ENCODE measurements around the gene XRN2. TPM values are rescaled to one million over a fixed set of nuclear protein-coding genes. Genes with fewer than 3 reads are reported as not detected.

Gene XRN2
- total and polyA plus RNA-seq, 4 donors: 48.5 to 67.1 (median 56.9) TPM

GRCh38 chr20:21390768-21391167, 87.6 kb downstream of the XRN2 start:
- peaks cover 52% of the 10 kb centered on the region for H3K27me3 ChIP-seq (ENCODE audit: control insufficient read depth, insufficient read depth, low read length)
- H3K4me1 ChIP-seq (ENCODE audit: control insufficient read depth, insufficient read depth, low read length): peaks cover 11% of the 10 kb centered on the region
- DNase-seq (ENCODE audit: low read depth in 4 of 6, low spot score in 6 of 6): no peak
- no peaks in the 10 kb centered on the region for H3K9me3 ChIP-seq (ENCODE audit: control insufficient read depth, insufficient read depth, low read length)
- no peak overlapping the region for H3K4me3 ChIP-seq (ENCODE audit: low read depth, low read length)
- no peaks in the 10 kb centered on the region for H3K36me3 ChIP-seq (ENCODE audit: control insufficient read depth, insufficient read depth, low read length)
- WGBS (ENCODE audit: insufficient coverage): 90% methylated on average over 5 of the region's 7 CpGs
- H3K27ac ChIP-seq (ENCODE audit: low read depth, low read length): no peak overlapping the region

DNA sequence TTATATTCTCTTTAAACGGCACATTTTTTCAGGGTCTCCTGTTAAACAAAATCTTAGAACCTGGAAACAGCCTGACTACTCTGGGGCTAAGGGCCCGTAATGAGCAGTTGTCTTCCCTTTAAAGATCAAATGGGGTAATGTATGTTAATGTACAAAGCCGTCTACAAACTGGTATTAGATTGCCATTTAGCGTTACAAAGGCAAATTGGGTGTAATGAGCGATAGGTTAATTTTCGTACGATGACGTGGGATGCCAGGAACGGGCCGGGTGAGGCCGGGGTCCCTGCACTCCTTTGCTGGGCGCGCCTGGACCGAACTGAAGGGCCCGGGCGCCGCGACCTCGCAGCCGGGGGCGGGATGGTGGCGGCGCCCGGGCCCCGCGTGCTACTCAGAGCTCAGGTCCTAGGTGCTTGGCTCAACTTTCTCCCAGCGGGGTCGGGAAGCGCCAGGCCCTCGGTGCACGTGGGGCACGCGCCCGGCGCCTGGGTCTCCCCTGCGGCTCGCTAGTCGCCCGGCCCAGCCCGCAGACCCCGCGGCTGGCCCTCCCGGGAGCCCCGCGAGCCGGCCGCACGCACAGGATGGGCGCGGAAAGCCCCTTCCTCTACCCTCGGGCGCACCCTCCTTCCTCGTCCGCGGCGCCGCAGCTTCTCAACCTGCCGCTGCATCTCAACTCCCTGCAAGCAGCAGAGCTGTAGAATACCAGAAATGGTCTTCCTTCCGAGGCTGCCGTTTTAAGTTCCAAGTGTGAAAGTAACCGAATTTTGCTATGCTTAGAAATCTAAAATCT, 88.2 kb downstream of the XRN2 start:
- 13% methylated on average over 61 of the region's 61 CpGs for WGBS (ENCODE audit: insufficient coverage)
- Histone ChIP-seq H3K4me1 (ENCODE audit: control insufficient read depth, insufficient read depth, low read length) (peaks cover 11% of the 10 kb centered on the region), H3K27me3 (ENCODE audit: control insufficient read depth, insufficient read depth, low read length) (peaks cover 57% of the 10 kb centered on the region), H3K9me3 (ENCODE audit: control insufficient read depth, insufficient read depth, low read length) (no peaks in the 10 kb centered on the region), H3K36me3 (ENCODE audit: control insufficient read depth, insufficient read depth, low read length) (no peaks in the 10 kb centered on the region), H3K4me3 (ENCODE audit: low read depth, low read length) (no peak overlapping the region), H3K27ac (ENCODE audit: low read depth, low read length) (no peak overlapping the region)
- DNase-seq (ENCODE audit: low read depth in 4 of 6, low spot score in 6 of 6): peak in 1 of 6 donors; percentile 35

GRCh38 chr20:21391972-21392352, 88.8 kb downstream of the XRN2 start:
- Histone ChIP-seq H3K27me3 (ENCODE audit: control insufficient read depth, insufficient read depth, low read length) (peaks cover 59% of the 10 kb centered on the region), H3K36me3 (ENCODE audit: control insufficient read depth, insufficient read depth, low read length) (no peaks in the 10 kb centered on the region), H3K4me1 (ENCODE audit: control insufficient read depth, insufficient read depth, low read length) (peaks cover 11% of the 10 kb centered on the region), H3K4me3 (ENCODE audit: low read depth, low read length) (no peak overlapping the region), H3K27ac (ENCODE audit: low read depth, low read length) (no peak overlapping the region), H3K9me3 (ENCODE audit: control insufficient read depth, insufficient read depth, low read length) (no peaks in the 10 kb centered on the region)
- DNase-seq (ENCODE audit: low read depth in 4 of 6, low spot score in 6 of 6): peak in 2 of 6 donors; percentile 36 to 38
- 13% methylated on average over 8 of the region's 10 CpGs for WGBS (ENCODE audit: insufficient coverage)

DNA sequence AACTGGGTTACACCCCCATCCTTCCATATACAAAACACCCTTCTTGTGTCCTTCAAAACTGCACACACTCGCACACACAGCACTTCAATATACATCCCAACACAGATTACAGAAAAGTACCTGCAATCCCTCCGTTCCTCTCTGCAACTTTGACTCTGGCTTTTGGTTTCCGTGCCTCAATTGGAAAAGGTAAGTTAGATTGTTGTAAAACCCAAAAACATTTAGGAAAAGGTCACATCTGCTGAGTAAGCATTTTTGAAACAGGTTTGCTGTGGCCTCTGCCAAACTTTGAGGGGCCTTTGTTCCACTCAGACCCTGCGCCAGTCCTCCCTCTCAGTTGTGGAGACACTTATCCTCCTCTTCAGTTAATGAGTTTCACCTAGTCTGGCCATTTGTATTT, 90.0 kb downstream of the XRN2 start:
- Histone ChIP-seq H3K4me3 (ENCODE audit: low read depth, low read length) (no peak overlapping the region), H3K4me1 (ENCODE audit: control insufficient read depth, insufficient read depth, low read length) (peaks cover 11% of the 10 kb centered on the region), H3K36me3 (ENCODE audit: control insufficient read depth, insufficient read depth, low read length) (no peaks in the 10 kb centered on the region), H3K9me3 (ENCODE audit: control insufficient read depth, insufficient read depth, low read length) (no peaks in the 10 kb centered on the region), H3K27ac (ENCODE audit: low read depth, low read length) (no peak overlapping the region), H3K27me3 (ENCODE audit: control insufficient read depth, insufficient read depth, low read length) (peaks cover 70% of the 10 kb centered on the region)
- WGBS (ENCODE audit: insufficient coverage): 31% methylated on average over 2 of the region's 4 CpGs
- peak in 1 of 6 donors; percentile 10 for DNase-seq (ENCODE audit: low read depth in 4 of 6, low spot score in 6 of 6)

DNA sequence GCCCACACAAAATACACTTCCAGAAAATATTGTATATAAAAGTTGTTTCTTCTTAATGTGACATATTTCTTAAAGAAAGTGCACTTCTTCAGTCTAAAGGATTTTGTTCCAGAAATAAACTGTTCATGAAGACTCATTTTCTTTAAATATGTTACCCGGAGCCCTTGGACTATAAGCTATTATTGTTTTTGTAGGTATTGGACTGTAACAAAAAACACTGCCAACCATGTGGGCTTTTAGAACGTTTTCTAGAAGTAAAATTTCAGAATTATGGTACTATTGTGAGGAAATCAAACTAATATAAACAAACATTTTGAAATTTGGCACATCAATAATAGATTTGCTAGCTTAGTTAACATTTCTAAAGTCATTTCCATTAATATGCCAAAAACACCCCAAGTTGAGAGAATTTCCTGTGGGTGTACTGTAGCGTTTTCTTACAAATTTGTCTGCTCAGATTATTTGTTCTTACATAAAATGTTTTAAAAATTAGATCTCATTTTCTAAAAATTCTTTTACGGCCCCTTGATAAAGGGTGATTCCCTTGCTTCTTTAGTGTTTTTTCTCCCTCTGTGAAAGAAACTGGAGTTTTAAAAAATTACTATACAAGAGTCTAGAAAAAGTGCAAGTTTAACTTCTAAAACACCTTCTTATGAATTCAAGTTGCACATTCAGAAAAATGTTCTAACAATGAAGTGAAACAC, 90.8 kb downstream of the XRN2 start:
- Histone ChIP-seq H3K4me1 (ENCODE audit: control insufficient read depth, insufficient read depth, low read length) (peaks cover 11% of the 10 kb centered on the region), H3K4me3 (ENCODE audit: low read depth, low read length) (no peak overlapping the region), H3K27ac (ENCODE audit: low read depth, low read length) (no peak overlapping the region), H3K9me3 (ENCODE audit: control insufficient read depth, insufficient read depth, low read length) (no peaks in the 10 kb centered on the region), H3K36me3 (ENCODE audit: control insufficient read depth, insufficient read depth, low read length) (no peaks in the 10 kb centered on the region), H3K27me3 (ENCODE audit: control insufficient read depth, insufficient read depth, low read length) (peaks cover 78% of the 10 kb centered on the region)
- no CpG with 5 or more reads among the region's 4 CpGs for WGBS (ENCODE audit: insufficient coverage)
- DNase-seq (ENCODE audit: low read depth in 4 of 6, low spot score in 6 of 6): peak in 2 of 6 donors; percentile 20 to 49

DNA sequence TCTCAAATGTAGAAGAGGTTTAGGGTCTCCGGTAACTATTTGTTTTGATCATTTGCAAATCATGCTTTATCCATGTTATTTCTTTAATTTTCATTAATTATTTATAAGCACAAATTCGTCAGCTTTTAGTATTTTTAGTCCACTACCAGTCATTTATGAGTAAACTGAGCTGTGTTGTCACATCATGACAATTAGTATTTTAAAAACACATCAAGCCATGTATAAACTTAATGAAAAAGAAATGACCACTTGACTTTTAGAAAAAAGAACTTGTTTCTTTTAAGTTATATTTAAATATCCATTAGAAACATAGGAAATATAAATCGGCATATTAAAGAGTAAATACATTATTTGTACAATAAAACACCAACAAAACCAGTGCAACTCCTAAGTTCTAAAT, 91.4 kb downstream of the XRN2 start:
- H3K27me3 ChIP-seq (ENCODE audit: control insufficient read depth, insufficient read depth, low read length): peaks cover 81% of the 10 kb centered on the region
- peak in 2 of 6 donors; percentile 28 to 58 for DNase-seq (ENCODE audit: low read depth in 4 of 6, low spot score in 6 of 6)

DNA sequence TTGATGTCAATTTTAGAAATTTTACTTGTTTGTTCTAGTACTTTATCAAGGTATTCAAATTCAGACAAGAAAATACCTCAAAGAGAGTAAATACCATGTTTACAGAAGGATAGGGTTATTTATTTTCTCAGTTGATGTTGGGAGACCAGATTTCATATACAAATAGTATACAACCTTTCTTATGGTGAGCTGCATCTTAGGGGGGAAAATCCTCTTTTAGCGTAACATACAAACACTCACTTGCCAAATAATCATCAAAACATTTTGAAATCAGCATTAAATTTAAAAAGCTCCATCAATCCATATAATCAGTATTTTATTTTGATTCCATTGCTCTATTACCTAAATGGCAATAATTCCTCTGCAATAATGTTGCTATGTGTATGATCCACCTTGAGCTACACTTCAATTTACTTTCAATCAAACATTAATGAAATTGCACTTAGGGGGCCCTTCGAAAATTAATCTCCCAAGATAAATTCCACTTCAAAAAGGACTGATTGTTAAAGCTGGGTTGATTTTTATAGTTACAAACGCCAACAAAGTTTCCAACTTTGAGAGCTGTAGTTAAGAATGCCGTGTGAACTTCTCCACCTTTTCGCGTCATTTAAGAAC, 92.0 kb downstream of the XRN2 start:
- Histone ChIP-seq H3K4me1 (ENCODE audit: control insufficient read depth, insufficient read depth, low read length) (peaks cover 11% of the 10 kb centered on the region), H3K27me3 (ENCODE audit: control insufficient read depth, insufficient read depth, low read length) (peaks cover 86% of the 10 kb centered on the region), H3K27ac (ENCODE audit: low read depth, low read length) (no peak overlapping the region), H3K9me3 (ENCODE audit: control insufficient read depth, insufficient read depth, low read length) (no peaks in the 10 kb centered on the region), H3K36me3 (ENCODE audit: control insufficient read depth, insufficient read depth, low read length) (no peaks in the 10 kb centered on the region), H3K4me3 (ENCODE audit: low read depth, low read length) (no peak overlapping the region)
- 0% methylated on average over 3 of the region's 6 CpGs for WGBS (ENCODE audit: insufficient coverage)
- DNase-seq (ENCODE audit: low read depth in 4 of 6, low spot score in 6 of 6): peak in 2 of 6 donors; percentile 32 to 55

More for the DNA sequence above, 91.4 kb downstream of the XRN2 start:
- Histone ChIP-seq H3K4me1 (ENCODE audit: control insufficient read depth, insufficient read depth, low read length) (peaks cover 11% of the 10 kb centered on the region), H3K27ac (ENCODE audit: low read depth, low read length) (no peak overlapping the region), H3K36me3 (ENCODE audit: control insufficient read depth, insufficient read depth, low read length) (no peaks in the 10 kb centered on the region), H3K4me3 (ENCODE audit: low read depth, low read length) (no peak overlapping the region), H3K9me3 (ENCODE audit: control insufficient read depth, insufficient read depth, low read length) (no peaks in the 10 kb centered on the region)
- WGBS (ENCODE audit: insufficient coverage): no CpG with 5 or more reads among the region's 3 CpGs

DNA sequence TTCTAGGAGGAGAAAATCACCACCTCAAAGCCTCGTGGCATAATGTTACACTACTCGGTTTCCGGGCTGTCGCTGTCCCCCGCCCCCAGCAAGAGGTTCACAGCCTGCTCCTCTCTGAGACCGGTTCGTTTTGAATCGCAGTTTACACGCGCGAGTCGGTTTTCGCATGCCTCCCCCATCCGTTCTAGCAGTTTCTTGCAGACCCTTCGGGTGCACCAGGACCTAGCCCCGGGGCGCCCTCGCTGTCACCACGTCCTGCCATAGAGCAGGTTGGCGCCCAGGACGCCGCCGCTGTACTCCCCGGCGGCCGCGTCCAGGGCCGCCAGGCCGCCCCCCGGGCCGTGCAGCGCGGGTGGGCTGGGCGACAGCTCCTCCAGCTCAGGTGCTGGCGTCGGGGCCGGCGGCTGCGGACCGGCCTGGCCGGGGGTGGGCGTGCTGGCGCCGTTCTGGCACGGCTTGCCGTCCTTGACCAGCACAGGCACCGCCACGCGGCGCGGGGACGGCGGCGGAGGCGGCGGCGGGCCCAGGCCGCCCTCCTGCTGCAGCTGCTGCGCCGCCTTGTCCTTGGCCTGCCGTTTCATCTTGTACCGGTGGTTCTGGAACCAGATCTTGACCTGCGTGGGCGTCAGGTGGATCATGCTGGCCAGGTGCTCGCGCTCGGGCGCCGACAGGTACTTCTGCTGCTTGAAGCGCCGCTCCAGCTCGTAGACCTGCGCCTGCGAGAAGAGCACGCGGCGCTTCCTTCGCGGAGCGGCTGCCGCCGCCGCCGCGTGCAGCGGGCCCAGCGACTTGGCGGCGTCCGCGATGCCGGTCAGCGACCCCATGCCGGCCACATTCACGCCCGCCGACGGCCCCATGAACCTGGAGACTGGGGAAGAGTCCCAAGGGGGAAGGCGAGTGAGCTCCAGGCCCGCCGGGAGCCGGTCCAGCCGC, 92.8 kb downstream of the XRN2 start:
- under 1% methylated on average over 103 of the region's 103 CpGs for WGBS (ENCODE audit: insufficient coverage)

More for the DNA sequence above, 92.8 kb downstream of the XRN2 start:
- Histone ChIP-seq H3K27ac (ENCODE audit: low read depth, low read length) (no peak overlapping the region), H3K4me1 (ENCODE audit: control insufficient read depth, insufficient read depth, low read length) (peaks cover 11% of the 10 kb centered on the region), H3K9me3 (ENCODE audit: control insufficient read depth, insufficient read depth, low read length) (no peaks in the 10 kb centered on the region), H3K27me3 (ENCODE audit: control insufficient read depth, insufficient read depth, low read length) (peaks cover 90% of the 10 kb centered on the region), H3K4me3 (ENCODE audit: low read depth, low read length) (no peak overlapping the region), H3K36me3 (ENCODE audit: control insufficient read depth, insufficient read depth, low read length) (no peaks in the 10 kb centered on the region)
- DNase-seq (ENCODE audit: low read depth in 4 of 6, low spot score in 6 of 6): peak in 2 of 6 donors; percentile 44 to 56

Data from spinal cord (tissue), 10 donors.